Brain microvascular endothelial cell (primary cell): ENCODE results near the gene HIVEP2.

Source experiments
- DNase-seq: peaks from one replicate; pipeline ENCODE4 v3.0.0-alpha.2; 2020
- H3K27ac ChIP-seq: fragments of 250-450 bp; sonication (Bioruptor Pico); 2 replicates; pipeline ENCODE4 v1.5.1; 2020; ENCODE audit warnings: mild to moderate bottlenecking, moderate library complexity
- H3K27me3 ChIP-seq: fragments of 250-450 bp; sonication (Bioruptor Pico); replicated peaks from 2 replicates; pipeline ENCODE4 v1.5.1; 2020; ENCODE audit warnings: mild to moderate bottlenecking
- H3K36me3 ChIP-seq: fragments of 250-450 bp; sonication (Bioruptor Pico); replicated peaks from 2 replicates; pipeline ENCODE4 v1.5.1; 2020; ENCODE audit warnings: mild to moderate bottlenecking
- H3K4me3 ChIP-seq: 2 replicates; pipeline ENCODE4 v1.5.1; 2011; ENCODE audit warnings: low read depth, mild to moderate bottlenecking, control low read depth, low read length, moderate library complexity
- in situ Hi-C: cut with HindIII; loops from 2 replicates; pipeline ENCODE4 v1.10.0; 2017; ENCODE audit warnings: low sequenced_read_pairs, low pct_ligation_motif_present
- TF ChIP-seq, protein P1 (sequence below): IDR thresholded peaks from 2 replicates; pipeline ENCODE4 v1.5.1; 2011; ENCODE audit warnings: low read depth, mild to moderate bottlenecking, moderate library complexity, low read length, control low read depth, inconsistent platforms; ENCODE audit errors: missing control alignments

HIVEP2 gene

DNA sequence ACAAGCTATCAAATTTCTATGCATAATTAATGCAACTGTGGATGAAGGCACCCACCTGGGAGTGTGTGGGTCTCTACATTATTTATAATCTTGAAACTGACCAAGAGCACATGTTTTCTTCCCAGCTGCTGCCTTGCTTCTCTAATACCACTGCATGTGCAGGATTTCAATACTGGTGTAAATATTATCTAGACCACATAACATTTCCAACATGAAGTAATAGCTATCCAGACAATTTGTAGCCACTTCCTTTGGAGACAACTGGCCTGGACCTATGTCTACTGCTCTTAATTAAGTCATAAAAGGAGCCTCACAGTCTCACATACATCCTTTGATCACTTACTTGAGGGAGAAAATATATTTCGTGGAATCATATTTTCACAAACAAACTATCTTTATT lies 180.7 kb downstream of the HIVEP2 start:
- no peak for DNase-seq
- in situ Hi-C loops, result no loop called here
- TF ChIP-seq, protein P1, sequence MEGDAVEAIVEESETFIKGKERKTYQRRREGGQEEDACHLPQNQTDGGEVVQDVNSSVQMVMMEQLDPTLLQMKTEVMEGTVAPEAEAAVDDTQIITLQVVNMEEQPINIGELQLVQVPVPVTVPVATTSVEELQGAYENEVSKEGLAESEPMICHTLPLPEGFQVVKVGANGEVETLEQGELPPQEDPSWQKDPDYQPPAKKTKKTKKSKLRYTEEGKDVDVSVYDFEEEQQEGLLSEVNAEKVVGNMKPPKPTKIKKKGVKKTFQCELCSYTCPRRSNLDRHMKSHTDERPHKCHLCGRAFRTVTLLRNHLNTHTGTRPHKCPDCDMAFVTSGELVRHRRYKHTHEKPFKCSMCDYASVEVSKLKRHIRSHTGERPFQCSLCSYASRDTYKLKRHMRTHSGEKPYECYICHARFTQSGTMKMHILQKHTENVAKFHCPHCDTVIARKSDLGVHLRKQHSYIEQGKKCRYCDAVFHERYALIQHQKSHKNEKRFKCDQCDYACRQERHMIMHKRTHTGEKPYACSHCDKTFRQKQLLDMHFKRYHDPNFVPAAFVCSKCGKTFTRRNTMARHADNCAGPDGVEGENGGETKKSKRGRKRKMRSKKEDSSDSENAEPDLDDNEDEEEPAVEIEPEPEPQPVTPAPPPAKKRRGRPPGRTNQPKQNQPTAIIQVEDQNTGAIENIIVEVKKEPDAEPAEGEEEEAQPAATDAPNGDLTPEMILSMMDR, result no peak

DNA sequence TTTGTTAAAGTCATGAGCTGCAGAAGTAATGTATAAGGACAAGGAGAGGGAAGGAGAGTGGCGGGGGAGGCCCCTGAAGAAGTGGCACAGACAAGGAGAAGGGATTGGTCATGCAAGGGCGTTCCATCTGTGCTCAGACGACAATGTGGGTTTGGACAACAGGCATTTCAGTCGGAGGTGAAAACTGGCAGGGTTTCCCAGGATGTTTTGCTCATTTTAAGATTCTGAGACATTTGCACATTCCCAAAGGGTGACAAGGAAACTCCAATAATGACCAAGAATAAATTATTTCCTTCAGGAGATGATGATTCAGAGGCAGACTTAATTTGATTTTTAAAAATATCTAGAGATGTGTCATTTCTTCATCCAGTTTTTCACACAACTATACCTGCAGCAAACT lies 181.8 kb downstream of the HIVEP2 start:
- in situ Hi-C loops, result no loop called here
- Histone ChIP-seq H3K36me3 (peaks cover 20% of the 10 kb centered on the region), H3K27ac (peak overlapping the region; percentile 18), H3K27me3 (no peaks in the 10 kb centered on the region), H3K4me3 (no peak overlapping the region)
- DNase-seq, result no peak
- TF ChIP-seq, protein P1, result no peak

More for the DNA sequence above, 180.7 kb downstream of the HIVEP2 start:
- H3K27me3 ChIP-seq, result no peaks in the 10 kb centered on the region
- H3K36me3 ChIP-seq, result peaks cover 19% of the 10 kb centered on the region
- H3K4me3 ChIP-seq, result no peak overlapping the region
- no peak overlapping the region for H3K27ac ChIP-seq

DNA sequence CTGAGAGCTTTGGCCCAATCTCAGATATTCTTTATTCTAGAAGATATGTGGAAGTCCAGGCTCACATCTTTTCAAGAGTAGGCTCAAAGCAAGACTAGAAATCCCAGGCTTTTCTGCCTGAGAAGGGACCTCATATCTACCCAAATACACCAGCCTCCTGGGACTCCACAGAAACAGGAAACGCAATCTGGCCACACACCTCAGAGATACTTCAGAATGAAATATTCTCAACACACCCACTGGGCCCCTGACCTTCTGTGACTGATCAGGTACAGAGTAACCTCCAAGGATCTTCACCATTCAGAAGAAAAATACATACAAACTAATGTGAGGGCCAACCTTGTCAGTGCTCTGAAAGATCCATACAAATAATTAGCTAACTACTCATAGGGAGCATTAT lies 183.2 kb downstream of the HIVEP2 start:
- Histone ChIP-seq H3K27ac (no peak overlapping the region), H3K36me3 (peaks cover 21% of the 10 kb centered on the region), H3K27me3 (no peaks in the 10 kb centered on the region), H3K4me3 (no peak overlapping the region)
- in situ Hi-C loops, result no loop called here
- DNase-seq, result no peak
- TF ChIP-seq, protein P1, result no peak

DNA sequence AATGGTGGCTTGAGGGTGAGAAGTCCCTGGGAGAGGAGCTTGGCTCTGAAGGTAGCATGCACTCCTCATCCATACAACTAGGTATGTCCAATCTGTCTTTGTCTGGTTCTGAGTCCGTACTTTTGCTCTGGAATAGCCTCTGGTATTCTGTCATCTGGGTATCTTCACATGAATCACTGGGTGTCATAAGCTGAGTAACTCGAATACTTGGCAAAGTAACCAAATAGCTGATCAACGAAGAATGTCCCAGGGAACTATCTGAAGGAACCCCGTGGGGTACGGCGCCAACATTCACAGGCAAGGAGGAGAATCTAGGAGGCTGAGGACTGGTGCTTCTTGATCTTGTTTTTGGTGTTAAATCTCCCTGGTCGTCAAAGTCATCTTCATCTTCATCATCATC lies 184.8 kb downstream of the HIVEP2 start:
- peak overlapping the region; percentile 10 for H3K27ac ChIP-seq
- DNase-seq, result peak; percentile 77

DNA sequence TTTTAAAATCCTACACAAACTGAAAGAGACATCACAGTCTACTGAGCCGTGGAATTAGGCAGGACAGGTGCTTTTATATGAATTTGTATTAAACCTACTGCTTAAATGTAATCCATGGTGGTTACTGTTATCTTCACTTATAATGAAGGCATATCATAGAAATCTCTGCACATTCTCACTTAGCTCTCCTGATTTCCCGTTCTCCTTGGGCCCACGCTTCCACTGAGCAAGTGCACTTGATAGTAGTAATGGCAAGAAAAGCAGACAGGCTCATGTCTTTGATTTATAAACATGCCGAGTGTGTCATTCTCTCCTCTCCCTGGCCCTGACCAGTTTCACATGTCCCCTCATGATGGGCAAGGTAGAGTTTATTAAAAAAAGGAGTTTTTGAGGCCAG lies 186.3 kb downstream of the HIVEP2 start:
- in situ Hi-C loops, result no loop called here
- no peak for DNase-seq
- H3K36me3 ChIP-seq, result peaks cover 21% of the 10 kb centered on the region
- H3K27ac ChIP-seq, result no peak overlapping the region
- H3K4me3 ChIP-seq, result no peak overlapping the region
- TF ChIP-seq, protein P1, result no peak
- H3K27me3 ChIP-seq, result no peaks in the 10 kb centered on the region

More for the DNA sequence above, 184.8 kb downstream of the HIVEP2 start:
- peaks cover 21% of the 10 kb centered on the region for H3K36me3 ChIP-seq
- TF ChIP-seq, protein P1, result no peak
- in situ Hi-C loops, result no loop called here
- no peaks in the 10 kb centered on the region for H3K27me3 ChIP-seq
- H3K4me3 ChIP-seq, result no peak overlapping the region
